ENCODE measurements around the gene DISP1. TPM values are rescaled to one million over a fixed set of nuclear protein-coding genes. Genes with fewer than 3 reads are reported as not detected.

DISP1 gene
- total RNA-seq, 1 donor from 2014 or later: 22.9 TPM

- H3K4me3 ChIP-seq: no peak overlapping the region
- no peak for TF ChIP-seq CTCF (IDR thresholded peaks at IDR 0.05)
- peaks cover 20% of the 10 kb centered on the region for H3K4me1 ChIP-seq
- ATAC-seq (no peak), DNase-seq (no peak)
- H3K27ac ChIP-seq: no peak overlapping the region
- no peaks in the 10 kb centered on the region for H3K27me3 ChIP-seq
- H3K9me3 ChIP-seq: no peaks in the 10 kb centered on the region
- intact Hi-C loops (cut with DNase I): no loop called here
- no peaks in the 10 kb centered on the region for H3K36me3 ChIP-seq
These were observed 29.9 kb upstream of the DISP1 start for GRCh38 chr1:222784916-222785315.

- H3K4me1 ChIP-seq: peaks cover 20% of the 10 kb centered on the region
- intact Hi-C loops (cut with DNase I): no loop called here
- no peak for ATAC-seq
- no peak overlapping the region for H3K4me3 ChIP-seq
- H3K27me3 ChIP-seq: no peaks in the 10 kb centered on the region
- no peak for TF ChIP-seq CTCF (IDR thresholded peaks at IDR 0.05)
- no peaks in the 10 kb centered on the region for H3K36me3 ChIP-seq
- H3K27ac ChIP-seq: no peak overlapping the region
- DNase-seq: no peak
- no peaks in the 10 kb centered on the region for H3K9me3 ChIP-seq
These were observed 29.3 kb upstream of the DISP1 start for GRCh38 chr1:222785529-222785928.

GRCh38 chr1:222786121-222786520 lies 28.7 kb upstream of the DISP1 start:
- no peaks in the 10 kb centered on the region for H3K36me3 ChIP-seq
- no peaks in the 10 kb centered on the region for H3K27me3 ChIP-seq
- DNase-seq: no peak
- no peak for ATAC-seq
- no peaks in the 10 kb centered on the region for H3K9me3 ChIP-seq
- no peak overlapping the region for H3K27ac ChIP-seq
- intact Hi-C loops (cut with DNase I): no loop called here
- no peak overlapping the region for H3K4me3 ChIP-seq
- peaks cover 20% of the 10 kb centered on the region for H3K4me1 ChIP-seq
- TF ChIP-seq CTCF (IDR thresholded peaks at IDR 0.05): no peak

- H3K27me3 ChIP-seq: no peaks in the 10 kb centered on the region
- no peaks in the 10 kb centered on the region for H3K36me3 ChIP-seq
- intact Hi-C loops (cut with DNase I): no loop called here
- no peak for ATAC-seq
- no peak for TF ChIP-seq CTCF (IDR thresholded peaks at IDR 0.05)
- H3K27ac ChIP-seq: no peak overlapping the region
- H3K4me3 ChIP-seq: no peak overlapping the region
- DNase-seq: no peak
- H3K9me3 ChIP-seq: no peaks in the 10 kb centered on the region
- H3K4me1 ChIP-seq: peaks cover 20% of the 10 kb centered on the region
These were observed 27.1 kb upstream of the DISP1 start for GRCh38 chr1:222787729-222788128.

- ATAC-seq (no peak), DNase-seq (no peak)
- Histone ChIP-seq H3K27me3 (no peaks in the 10 kb centered on the region), H3K4me3 (no peak overlapping the region), H3K27ac (no peak overlapping the region), H3K36me3 (no peaks in the 10 kb centered on the region), H3K4me1 (peaks cover 20% of the 10 kb centered on the region), H3K9me3 (no peaks in the 10 kb centered on the region)
- no peak for TF ChIP-seq CTCF (IDR thresholded peaks at IDR 0.05)
- intact Hi-C loops (cut with DNase I): no loop called here
These were observed 26.3 kb upstream of the DISP1 start for GRCh38 chr1:222788402-222789156.

Measured in upper lobe of right lung (tissue), 1 donor.